ENCODE data around the gene COL11A2.

GRCh38 chr6:33169291-33170175 lies 22.7 kb downstream of the COL11A2 start:
- TF ChIP-seq CTCF (IDR thresholded peaks at IDR 0.05) (no peak), POLR2A (IDR thresholded peaks at IDR 0.05) (no peak)
